GM23248 (cell line): Measurements from ENCODE around the gene SV2B.

Experiments used
- EZH2 ChIP-seq: fragments of 200-600 bp; sonication (generic); IDR thresholded peaks from 2 replicates; pipeline ENCODE4 v1.6.1; 2018; ENCODE audit warnings: antibody characterized with exemption, mild to moderate bottlenecking; ENCODE audit not compliant: insufficient read depth, poor library complexity, severe bottlenecking
- EZH2phosphoT487 ChIP-seq: fragments of 200-600 bp; sonication (generic); IDR thresholded peaks from 2 replicates; pipeline ENCODE4 v1.6.1; 2018; ENCODE audit warnings: antibody characterized with exemption, moderate library complexity, mild to moderate bottlenecking, low read depth; ENCODE audit not compliant: insufficient read depth

- no peak for TF ChIP-seq EZH2phosphoT487
- no peak for TF ChIP-seq EZH2
These were observed 33.5 kb downstream of the SV2B start for GRCh38 chr15:91133511-91133910.
